IMR-90 (cell line): Measurements from ENCODE around the gene ZNF175. TPM values are rescaled to one million over a fixed set of nuclear protein-coding genes. Genes with fewer than 3 reads are reported as not detected.

Experiments
- ATAC-seq: fragments of 200-7000 bp; cut with Tn5 transposase; 2 replicates; pipeline ENCODE4 v1.9.1; 2020; ENCODE audit warnings: low read depth, mild to moderate bottlenecking, moderate library complexity
- BruUV-seq: library from RNA; stranded (reverse); fragments of 400-500 nt; replicated peaks from 2 replicates; lab custom pipeline; 2021; lab: Mats Ljungman, UMichigan
- CTCF ChIA-PET: fragments of 300-600 bp; formaldehyde crosslinking; extraction: SDS; loops from one replicate; lab custom pipeline; 2021; ENCODE audit warnings: antibody characterized with exemption; lab: Yijun Ruan, JAX
- POLR2A ChIA-PET: fragments of 300-600 bp; sonication (Branson Sonifier 250); formaldehyde crosslinking; loops from one replicate; lab custom pipeline; 2022; ENCODE audit warnings: antibody characterized with exemption; ENCODE audit not compliant: unreplicated experiment; lab: Charles Lee
- DNase-seq: peaks from one replicate; pipeline ENCODE4 v3.0.0; 2013
- H2AFZ ChIP-seq: replicated peaks from 2 replicates; pipeline ENCODE3; 2013; ENCODE audit warnings: low read length, mild to moderate bottlenecking; ENCODE audit not compliant: poor library complexity
- H2AK5ac ChIP-seq: 2 replicates; pipeline ENCODE4 v1.6.1; 2013; ENCODE audit warnings: low read depth, low read length, inconsistent platforms
- H2AK9ac ChIP-seq: replicated peaks from 2 replicates; pipeline ENCODE3; 2013; ENCODE audit warnings: mild to moderate bottlenecking, low read depth, low read length, moderate library complexity; ENCODE audit not compliant: poor library complexity
- H2BK120ac ChIP-seq: 2 replicates; pipeline ENCODE4 v1.6.1; 2013; ENCODE audit warnings: low read depth, low read length, inconsistent platforms
- H2BK15ac ChIP-seq: 3 replicates; pipeline ENCODE4 v1.6.1; 2013; ENCODE audit warnings: low read depth, low read length, inconsistent platforms
- H2BK20ac ChIP-seq: 2 replicates; pipeline ENCODE4 v1.6.1; 2013; ENCODE audit warnings: low read depth, mild to moderate bottlenecking, inconsistent platforms, low read length, moderate library complexity
- H2BK5ac ChIP-seq: 2 replicates; pipeline ENCODE4 v1.6.1; 2013; ENCODE audit warnings: mild to moderate bottlenecking, low read depth, low read length, inconsistent platforms; ENCODE audit not compliant: poor library complexity, severe bottlenecking
- H3K14ac ChIP-seq: replicated peaks from 2 replicates; pipeline ENCODE4 v1.6.1; 2013; ENCODE audit warnings: low read depth, low read length, inconsistent platforms
- H3K18ac ChIP-seq: 2 replicates; pipeline ENCODE4 v1.6.1; 2013; ENCODE audit warnings: low read depth, low read length, control low read depth
- H3K23ac ChIP-seq: 2 replicates; pipeline ENCODE4 v1.6.1; 2013; ENCODE audit warnings: low read depth, low read length, inconsistent platforms
- H3K27ac ChIP-seq: 2 replicates; pipeline ENCODE4 v1.5.1; 2013; ENCODE audit warnings: mild to moderate bottlenecking, control low read depth, low read length; ENCODE audit not compliant: insufficient read depth
- H3K27me3 ChIP-seq: 2 replicates; pipeline ENCODE4 v1.6.1; 2013; ENCODE audit warnings: low read length; ENCODE audit not compliant: control insufficient read depth, insufficient read depth
- H3K36me3 ChIP-seq: 2 replicates; pipeline ENCODE4 v1.6.1; 2013; ENCODE audit warnings: low read length, mixed read lengths; ENCODE audit not compliant: control insufficient read depth, insufficient read depth
- H3K4ac ChIP-seq: 2 replicates; pipeline ENCODE4 v1.6.1; 2013; ENCODE audit warnings: low read depth, low read length, inconsistent platforms
- H3K4me1 ChIP-seq: 2 replicates; pipeline ENCODE4 v1.6.1; 2013; ENCODE audit warnings: low read length, mixed read lengths; ENCODE audit not compliant: control insufficient read depth, insufficient read depth
- H3K4me2 ChIP-seq: 2 replicates; pipeline ENCODE4 v1.6.1; 2013; ENCODE audit warnings: low read depth, mild to moderate bottlenecking, control low read depth, low read length, moderate library complexity
- H3K4me3 ChIP-seq: 2 replicates; pipeline ENCODE4 v1.5.1; 2013; ENCODE audit warnings: low read depth, mild to moderate bottlenecking, control low read depth, low read length, moderate library complexity; ENCODE audit not compliant: insufficient read depth
- H3K56ac ChIP-seq: 2 replicates; pipeline ENCODE4 v1.6.1; 2013; ENCODE audit warnings: low read length, inconsistent platforms; ENCODE audit not compliant: insufficient read depth; ENCODE audit errors: extremely low read depth
- H3K79me1 ChIP-seq, 2 experiments: 2 replicates each; pipeline ENCODE4 v1.6.1; 2013; ENCODE audit warnings: low read length in 2 of 2, inconsistent platforms in 1 of 2, low read depth in 1 of 2
- H3K9ac ChIP-seq: 2 replicates; pipeline ENCODE4 v1.6.1; 2013; ENCODE audit warnings: low read depth, low read length, control low read depth
- H3K9me1 ChIP-seq: 2 replicates; pipeline ENCODE4 v1.6.1; 2013; ENCODE audit warnings: low read length, inconsistent platforms; ENCODE audit not compliant: insufficient read depth
- H3K9me3 ChIP-seq: 2 replicates; pipeline ENCODE4 v1.6.1; 2013; ENCODE audit warnings: low read length; ENCODE audit not compliant: control insufficient read depth, insufficient read depth
- H4K20me1 ChIP-seq: 2 replicates; pipeline ENCODE4 v1.6.1; 2013; ENCODE audit warnings: low read length, inconsistent platforms; ENCODE audit not compliant: insufficient read depth
- H4K5ac ChIP-seq: 2 replicates; pipeline ENCODE4 v1.6.1; 2013; ENCODE audit warnings: mild to moderate bottlenecking, low read depth, low read length, control low read depth
- H4K8ac ChIP-seq, 2 experiments: 2 replicates each; pipeline ENCODE4 v1.6.1; 2013; ENCODE audit warnings: low read depth in 2 of 2, low read length in 2 of 2, control low read depth in 1 of 2, inconsistent platforms in 1 of 2
- H4K91ac ChIP-seq: 2 replicates; pipeline ENCODE4 v1.6.1; 2013; ENCODE audit warnings: low read depth, low read length, inconsistent platforms; ENCODE audit not compliant: insufficient read depth
- MAZ ChIP-seq: IDR thresholded peaks from 2 replicates; pipeline ENCODE4 v1.6.1; 2012; ENCODE audit warnings: low read depth, mild to moderate bottlenecking, low read length, improper control_type of control experiment, moderate library complexity, borderline replicate concordance
- MXI1 ChIP-seq: IDR thresholded peaks from 2 replicates; pipeline ENCODE4 v1.6.1; 2012; ENCODE audit warnings: low read depth, mild to moderate bottlenecking, low read length, moderate library complexity, borderline replicate concordance
- POLR2A ChIP-seq: IDR thresholded peaks from 2 replicates; pipeline ENCODE4 v1.6.1; 2012; ENCODE audit warnings: mild to moderate bottlenecking, low read depth, low read length
- RAD21 ChIP-seq: IDR thresholded peaks from 2 replicates; pipeline ENCODE4 v1.6.1; 2012; ENCODE audit warnings: low read length, improper control_type of control experiment
- SMC3 ChIP-seq: fragments of 150-350 bp; IDR thresholded peaks from 2 replicates; pipeline ENCODE4 v1.6.1; 2016; ENCODE audit warnings: low read depth, mild to moderate bottlenecking, antibody characterized with exemption, low read length, moderate library complexity
- USF2 ChIP-seq: fragments of 150-350 bp; IDR thresholded peaks from 2 replicates; pipeline ENCODE4 v1.6.1; 2017; ENCODE audit warnings: mild to moderate bottlenecking, antibody characterized with exemption, low read length, low read depth
- WGBS, 2 experiments: methylation state at CpG; one replicate each; pipeline versions ENCODE4 v1.1.5 to v1.1.7; 2013; ENCODE audit warnings: missing lambda C conversion rate in 2 of 2; ENCODE audit not compliant: insufficient read length in 1 of 2; ENCODE audit errors: extremely low coverage in 2 of 2; 5-methylcytosine and 5-hydroxymethylcytosine counted together
- dilution Hi-C: fragments of 300-500 bp; cut with HindIII; formaldehyde crosslinking; loops from one replicate; pipeline ENCODE4 v1.14.3; 2018; ENCODE audit warnings: low sequenced_read_pairs; ENCODE audit not compliant: unreplicated experiment
- in situ Hi-C: fragments of 300-500 bp; cut with MboI; formaldehyde crosslinking; loops from 3 replicates; pipeline ENCODE4 v1.14.3; 2019; ENCODE audit warnings: low sequenced_read_pairs, inconsistent platforms, mixed read lengths
- intact Hi-C: fragments of 100-400 bp; cut with micrococcal nuclease; formaldehyde crosslinking; loops from 2 replicates; pipeline ENCODE4 v1.10.0; 2022
- polyA plus RNA-seq, 3 experiments: library from polyadenylated mRNA; depleted of rRNA; stranded (reverse); fragments of >200 nt; gene quantifications; 2 replicates each; pipeline ENCODE4 v1.2.3, GENCODE V29; 2012; ENCODE audit warnings: low replicate concordance in 1 of 3
- total RNA-seq: library from RNA; depleted of rRNA; stranded (reverse); fragments of >200 nt; gene quantifications from 2 replicates; pipeline ENCODE4 v1.2.3, GENCODE V29; 2012
- TF ChIP-seq, protein P1 (sequence below): conservative IDR thresholded peaks from 2 replicates; pipeline ENCODE4 v1.5.1; 2012; ENCODE audit warnings: mild to moderate bottlenecking, low read depth, low read length, improper control_type of control experiment
- TF ChIP-seq, protein P2 (sequence below): fragments of 150-350 bp; IDR thresholded peaks from 2 replicates; pipeline ENCODE4 v1.6.1; 2016; ENCODE audit warnings: low read depth, mild to moderate bottlenecking, low read length, moderate library complexity, borderline replicate concordance

Gene ZNF175
- total and polyA plus RNA-seq, 2 of the 4 experiments (the other 2 are of a cell fraction): 3.6 to 8.4 TPM

DNA sequence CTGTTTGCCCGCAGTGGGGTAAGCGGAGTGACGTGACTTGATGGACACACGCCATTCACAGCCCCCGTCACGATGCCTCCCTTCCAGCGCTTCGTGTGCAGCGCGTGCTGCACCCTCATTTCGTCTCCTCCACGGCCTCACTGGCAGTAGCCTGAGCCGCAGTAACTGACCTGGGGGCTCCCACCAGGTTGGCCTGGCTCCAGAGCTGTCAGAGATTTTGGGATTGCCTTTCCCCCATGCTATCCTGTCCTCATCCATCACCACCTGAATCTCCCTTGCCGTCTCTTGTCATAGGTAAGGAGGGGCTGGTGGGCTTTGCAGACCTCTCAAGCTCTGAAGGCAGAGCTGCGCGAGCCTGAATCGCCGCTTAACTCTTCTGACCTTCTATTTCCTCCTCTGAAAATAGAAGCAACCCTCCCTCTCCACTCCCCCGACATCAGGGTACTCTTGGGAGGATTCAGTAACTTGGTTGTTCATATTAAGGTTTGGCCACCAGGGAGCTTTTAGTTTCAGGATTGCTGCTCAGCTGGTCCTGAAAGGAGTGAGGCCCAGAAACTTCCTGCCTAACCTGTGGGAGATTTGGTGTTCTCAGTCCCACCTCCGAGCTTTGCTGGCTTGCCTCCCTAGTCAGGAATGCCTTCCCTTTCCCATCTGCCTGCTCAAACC is 31.2 kb downstream of the ZNF175 start:
- Histone ChIP-seq H3K18ac (no peak overlapping the region), H2AK5ac (no peak overlapping the region), H3K9me1 (no peaks in the 10 kb centered on the region), H3K4me2 (no peak overlapping the region), H2AFZ (no peak overlapping the region), H4K5ac (no peak overlapping the region), H2BK20ac (no peak overlapping the region), H3K23ac (no peak overlapping the region), H4K91ac (no peak overlapping the region), H3K27me3 (peaks cover 7% of the 10 kb centered on the region), H2BK120ac (no peak overlapping the region), H3K4me1 (no peaks in the 10 kb centered on the region), H3K14ac (no peak overlapping the region), H2BK15ac (no peak overlapping the region), H3K36me3 (no peaks in the 10 kb centered on the region), H3K9ac (no peak overlapping the region), H3K27ac (no peak overlapping the region), H3K9me3 (no peaks in the 10 kb centered on the region), H3K56ac (no peak overlapping the region; the same call in 1 of the 2 replicates), H3K4ac (no peak overlapping the region), H2AK9ac (no peak overlapping the region), H4K8ac (no peak overlapping the region), H2BK5ac (no peak overlapping the region), H3K4me3 (no peak overlapping the region), H4K20me1 (no peaks in the 10 kb centered on the region), H3K79me1 (no peaks in the 10 kb centered on the region)
- dilution Hi-C loops (no loop called here), in situ Hi-C loops (no loop called here), intact Hi-C loops (no loop called here)
- no TSS peak for BruUV-seq
- no peak for DNase-seq
- WGBS, 2 experiments: 91% methylated on average over 5 of the region's 20 CpGs; no CpG with 5 or more reads in 1 of the 2 experiments
- ATAC-seq: no peak
- ChIA-PET POLR2A (no interaction called here), CTCF (interaction anchor here (1.1 kb wide), 1 partner anchor 123 kb away, joined by 5 read pairs; no protein-coding TSS in a partner anchor)
- no peak for TF ChIP-seq POLR2A
- no peak for TF ChIP-seq SMC3
- TF ChIP-seq USF2: no peak
- TF ChIP-seq, protein P1, sequence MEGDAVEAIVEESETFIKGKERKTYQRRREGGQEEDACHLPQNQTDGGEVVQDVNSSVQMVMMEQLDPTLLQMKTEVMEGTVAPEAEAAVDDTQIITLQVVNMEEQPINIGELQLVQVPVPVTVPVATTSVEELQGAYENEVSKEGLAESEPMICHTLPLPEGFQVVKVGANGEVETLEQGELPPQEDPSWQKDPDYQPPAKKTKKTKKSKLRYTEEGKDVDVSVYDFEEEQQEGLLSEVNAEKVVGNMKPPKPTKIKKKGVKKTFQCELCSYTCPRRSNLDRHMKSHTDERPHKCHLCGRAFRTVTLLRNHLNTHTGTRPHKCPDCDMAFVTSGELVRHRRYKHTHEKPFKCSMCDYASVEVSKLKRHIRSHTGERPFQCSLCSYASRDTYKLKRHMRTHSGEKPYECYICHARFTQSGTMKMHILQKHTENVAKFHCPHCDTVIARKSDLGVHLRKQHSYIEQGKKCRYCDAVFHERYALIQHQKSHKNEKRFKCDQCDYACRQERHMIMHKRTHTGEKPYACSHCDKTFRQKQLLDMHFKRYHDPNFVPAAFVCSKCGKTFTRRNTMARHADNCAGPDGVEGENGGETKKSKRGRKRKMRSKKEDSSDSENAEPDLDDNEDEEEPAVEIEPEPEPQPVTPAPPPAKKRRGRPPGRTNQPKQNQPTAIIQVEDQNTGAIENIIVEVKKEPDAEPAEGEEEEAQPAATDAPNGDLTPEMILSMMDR: no peak
- TF ChIP-seq MXI1: no peak
- TF ChIP-seq RAD21: no peak
- TF ChIP-seq MAZ: no peak
- TF ChIP-seq, protein P2, sequence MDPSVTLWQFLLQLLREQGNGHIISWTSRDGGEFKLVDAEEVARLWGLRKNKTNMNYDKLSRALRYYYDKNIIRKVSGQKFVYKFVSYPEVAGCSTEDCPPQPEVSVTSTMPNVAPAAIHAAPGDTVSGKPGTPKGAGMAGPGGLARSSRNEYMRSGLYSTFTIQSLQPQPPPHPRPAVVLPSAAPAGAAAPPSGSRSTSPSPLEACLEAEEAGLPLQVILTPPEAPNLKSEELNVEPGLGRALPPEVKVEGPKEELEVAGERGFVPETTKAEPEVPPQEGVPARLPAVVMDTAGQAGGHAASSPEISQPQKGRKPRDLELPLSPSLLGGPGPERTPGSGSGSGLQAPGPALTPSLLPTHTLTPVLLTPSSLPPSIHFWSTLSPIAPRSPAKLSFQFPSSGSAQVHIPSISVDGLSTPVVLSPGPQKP: no peak
